ENCODE data around the gene EPS8. TPM values are rescaled to one million over a fixed set of nuclear protein-coding genes. Genes with fewer than 3 reads are reported as not detected.

EPS8 gene
- total RNA-seq, 1 donor from 2014 or later: 0.89 TPM

DNA sequence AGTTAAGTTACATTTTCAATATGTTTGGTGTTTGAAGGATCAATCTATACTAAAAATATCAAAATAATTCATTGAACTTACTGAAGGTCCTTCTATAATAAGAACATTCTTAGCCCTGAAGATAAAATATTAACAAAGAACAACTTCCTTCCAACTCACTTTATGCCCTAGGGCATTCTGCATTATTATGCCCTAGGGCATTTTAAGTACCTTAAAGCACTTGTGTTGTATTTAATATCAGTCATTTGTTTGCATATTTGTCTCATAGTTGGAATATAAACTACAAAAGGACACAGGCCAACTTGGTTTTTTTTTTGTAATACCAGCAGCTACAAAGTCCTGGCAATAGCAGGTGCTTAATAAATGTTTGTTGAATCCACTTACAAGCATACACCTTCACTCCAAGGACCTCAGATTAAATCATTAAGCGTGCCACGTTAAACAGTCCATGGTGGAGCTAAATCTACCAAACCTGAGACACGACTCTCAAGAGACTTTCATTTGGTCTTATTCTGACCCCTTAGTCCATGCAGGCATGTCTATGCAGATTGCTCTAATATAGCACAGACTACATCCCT, 50.7 kb downstream of the EPS8 start:
- ATAC-seq (ENCODE audit: low read depth) (no peak), DNase-seq (no peak)
- Mint-ChIP-seq H3K36me3 (ENCODE audit: low read depth) (no peaks in the 10 kb centered on the region), H3K9me3 (peaks cover 5% of the 10 kb centered on the region), H3K27ac (no peak overlapping the region), H3K4me1 (no peaks in the 10 kb centered on the region), H3K4me3 (no peak overlapping the region), H3K27me3 (peaks cover 2% of the 10 kb centered on the region)
- TF ChIP-seq, protein P1, sequence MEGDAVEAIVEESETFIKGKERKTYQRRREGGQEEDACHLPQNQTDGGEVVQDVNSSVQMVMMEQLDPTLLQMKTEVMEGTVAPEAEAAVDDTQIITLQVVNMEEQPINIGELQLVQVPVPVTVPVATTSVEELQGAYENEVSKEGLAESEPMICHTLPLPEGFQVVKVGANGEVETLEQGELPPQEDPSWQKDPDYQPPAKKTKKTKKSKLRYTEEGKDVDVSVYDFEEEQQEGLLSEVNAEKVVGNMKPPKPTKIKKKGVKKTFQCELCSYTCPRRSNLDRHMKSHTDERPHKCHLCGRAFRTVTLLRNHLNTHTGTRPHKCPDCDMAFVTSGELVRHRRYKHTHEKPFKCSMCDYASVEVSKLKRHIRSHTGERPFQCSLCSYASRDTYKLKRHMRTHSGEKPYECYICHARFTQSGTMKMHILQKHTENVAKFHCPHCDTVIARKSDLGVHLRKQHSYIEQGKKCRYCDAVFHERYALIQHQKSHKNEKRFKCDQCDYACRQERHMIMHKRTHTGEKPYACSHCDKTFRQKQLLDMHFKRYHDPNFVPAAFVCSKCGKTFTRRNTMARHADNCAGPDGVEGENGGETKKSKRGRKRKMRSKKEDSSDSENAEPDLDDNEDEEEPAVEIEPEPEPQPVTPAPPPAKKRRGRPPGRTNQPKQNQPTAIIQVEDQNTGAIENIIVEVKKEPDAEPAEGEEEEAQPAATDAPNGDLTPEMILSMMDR (IDR thresholded peaks at IDR 0.05): no peak
- CTCF ChIA-PET: no interaction called here
- POLR2A ChIA-PET: no interaction called here
- intact Hi-C loops (cut with micrococcal nuclease): no loop called here

DNA sequence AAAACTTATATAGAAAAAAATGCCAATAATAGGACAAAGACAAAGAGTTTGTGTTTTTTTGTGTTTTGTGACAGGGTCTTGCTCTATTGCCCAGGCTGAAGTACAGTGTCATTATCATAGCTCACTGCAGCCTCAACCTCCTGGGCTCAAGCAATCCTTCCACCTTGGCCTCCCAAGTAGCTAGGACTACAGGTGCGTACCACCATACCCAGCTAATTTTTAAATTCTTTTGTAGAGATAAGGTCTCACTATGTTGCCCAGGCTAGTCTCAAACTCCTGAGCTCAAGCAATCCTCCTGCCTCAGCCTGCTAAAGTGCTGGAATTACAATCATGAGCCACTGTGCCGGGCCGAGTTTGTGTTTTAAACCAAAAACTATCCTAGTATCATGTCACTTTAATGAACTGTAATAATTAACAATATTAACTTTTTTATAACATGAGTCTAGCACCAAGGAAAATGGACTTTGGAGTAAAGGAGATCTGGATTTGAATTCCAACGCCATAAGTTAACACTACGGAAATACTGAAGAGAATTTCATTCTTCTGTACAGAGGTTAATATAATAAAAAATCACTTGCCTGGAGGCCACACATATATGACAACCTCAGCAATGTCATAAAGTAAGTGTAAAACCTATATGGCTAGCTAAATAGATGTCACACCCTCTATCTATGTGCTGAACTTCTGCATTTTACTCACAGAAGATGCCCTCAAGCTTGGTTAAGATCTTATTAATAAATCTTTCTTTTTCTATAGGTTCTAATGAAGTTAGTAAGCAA, 53.2 kb downstream of the EPS8 start:
- no peak for ATAC-seq (ENCODE audit: low read depth)
- no peak overlapping the region for H3K27ac Mint-ChIP-seq
- no peaks in the 10 kb centered on the region for H3K36me3 Mint-ChIP-seq (ENCODE audit: low read depth)
- no peak overlapping the region for H3K4me3 Mint-ChIP-seq
- ChIA-PET CTCF (no interaction called here), POLR2A (no interaction called here)
- TF ChIP-seq, protein P1 (IDR thresholded peaks at IDR 0.05): no peak
- H3K27me3 Mint-ChIP-seq: peaks cover 2% of the 10 kb centered on the region
- intact Hi-C loops (cut with micrococcal nuclease): no loop called here
- H3K9me3 Mint-ChIP-seq: no peaks in the 10 kb centered on the region
- no peaks in the 10 kb centered on the region for H3K4me1 Mint-ChIP-seq
- no peak for DNase-seq

DNA sequence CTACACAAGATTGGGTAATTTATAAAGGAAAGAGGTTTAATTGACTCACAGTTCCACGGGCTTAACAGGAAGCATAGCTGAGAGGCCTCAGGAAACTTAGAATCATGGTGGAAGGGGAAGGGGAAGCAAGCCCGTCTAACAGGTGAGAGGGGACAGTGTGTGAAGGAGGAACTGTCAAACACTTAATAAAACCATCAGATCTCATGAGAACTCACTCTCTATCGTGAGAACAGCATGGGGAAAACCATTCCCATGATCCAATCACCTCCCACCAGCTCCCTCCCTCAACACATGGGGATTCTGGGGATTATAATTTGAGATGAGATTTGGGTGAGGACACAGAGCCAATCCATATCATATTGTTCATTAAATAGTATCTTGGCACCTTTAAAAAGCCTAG, 56.1 kb downstream of the EPS8 start:
- Mint-ChIP-seq H3K27ac (no peak overlapping the region), H3K4me3 (no peak overlapping the region), H3K4me1 (no peaks in the 10 kb centered on the region), H3K9me3 (no peaks in the 10 kb centered on the region), H3K27me3 (peaks cover 5% of the 10 kb centered on the region), H3K36me3 (ENCODE audit: low read depth) (no peaks in the 10 kb centered on the region)
- DNase-seq (no peak), ATAC-seq (ENCODE audit: low read depth) (no peak)
- POLR2A ChIA-PET: no interaction called here
- intact Hi-C loops (cut with micrococcal nuclease): no loop called here
- TF ChIP-seq, protein P1 (IDR thresholded peaks at IDR 0.05): no peak
- CTCF ChIA-PET: no interaction called here

DNA sequence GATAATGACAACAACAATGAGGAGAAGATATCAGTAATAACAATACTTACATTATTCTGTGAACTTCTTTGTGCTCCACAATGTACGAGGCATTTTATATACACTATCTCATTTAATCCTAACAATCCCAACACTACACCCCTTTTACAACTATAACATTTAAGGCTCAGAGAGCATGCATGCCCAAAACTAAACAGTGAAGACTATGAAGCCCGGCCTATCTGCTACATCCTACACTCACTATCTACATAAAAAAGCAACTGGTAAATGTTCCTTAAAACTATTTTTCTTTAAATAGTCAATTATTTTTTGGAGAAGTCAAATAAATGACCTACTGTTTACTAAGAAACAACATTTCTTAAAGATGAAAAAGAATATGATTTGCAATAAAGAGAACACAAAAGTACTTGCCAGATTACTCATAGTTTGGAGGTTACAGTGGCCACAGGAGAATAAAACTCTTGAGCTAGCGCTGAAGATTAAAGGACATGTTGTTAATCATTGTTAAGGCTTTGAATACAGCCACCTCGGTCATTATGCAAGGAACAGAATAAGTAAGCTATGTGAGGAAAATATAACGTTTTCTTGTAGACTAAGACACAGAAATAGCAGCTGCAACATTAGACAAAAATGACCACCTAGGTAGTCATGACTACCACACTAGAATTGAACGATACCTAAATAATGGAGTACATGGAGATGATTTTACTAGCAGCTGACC, 56.7 kb downstream of the EPS8 start:
- DNase-seq: no peak
- ATAC-seq (ENCODE audit: low read depth): no peak
- intact Hi-C loops (cut with micrococcal nuclease): no loop called here
- CTCF ChIA-PET: no interaction called here
- Mint-ChIP-seq H3K36me3 (ENCODE audit: low read depth) (no peaks in the 10 kb centered on the region), H3K4me3 (no peak overlapping the region), H3K27ac (no peak overlapping the region), H3K27me3 (peaks cover 5% of the 10 kb centered on the region), H3K4me1 (no peaks in the 10 kb centered on the region), H3K9me3 (no peaks in the 10 kb centered on the region)
- POLR2A ChIA-PET: no interaction called here
- TF ChIP-seq, protein P1 (IDR thresholded peaks at IDR 0.05): no peak

DNA sequence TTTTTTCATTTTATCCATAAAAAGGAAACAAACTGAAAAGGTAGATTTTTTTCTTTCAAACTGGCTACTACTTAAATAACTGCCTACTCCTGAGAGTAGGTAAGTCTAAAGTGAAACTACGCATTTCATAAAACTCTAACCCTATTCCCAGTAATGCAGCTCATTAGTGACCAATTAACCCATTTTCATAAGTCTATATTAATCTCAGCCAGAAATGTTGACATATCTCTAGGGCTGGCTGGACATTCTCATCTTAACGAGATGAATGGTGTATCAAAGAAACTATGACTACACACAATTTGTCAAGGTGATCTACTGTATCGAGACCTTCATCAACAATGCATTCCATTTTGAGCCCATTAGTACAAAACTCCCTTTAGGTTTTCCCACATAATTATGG, 57.2 kb downstream of the EPS8 start:
- TF ChIP-seq, protein P1 (IDR thresholded peaks at IDR 0.05): no peak
- ChIA-PET CTCF (no interaction called here), POLR2A (no interaction called here)
- Mint-ChIP-seq H3K27me3 (peaks cover 5% of the 10 kb centered on the region), H3K27ac (no peak overlapping the region), H3K4me1 (no peaks in the 10 kb centered on the region), H3K36me3 (ENCODE audit: low read depth) (no peaks in the 10 kb centered on the region), H3K9me3 (no peaks in the 10 kb centered on the region), H3K4me3 (no peak overlapping the region)
- no peak for ATAC-seq (ENCODE audit: low read depth)
- intact Hi-C loops (cut with micrococcal nuclease): no loop called here
- no peak for DNase-seq

Measured in activated B cell treated with CpG ODN at 0.5 μM for 24 hours (primary cell).